Kidney glomerular epithelial cell (primary cell): ENCODE measurements around the gene GPC5.

Experiments used
- DNase-seq: peaks from one replicate; lab custom pipeline; 2025; lab: John Stamatoyannopoulos, UW

Gene GPC5

DNA sequence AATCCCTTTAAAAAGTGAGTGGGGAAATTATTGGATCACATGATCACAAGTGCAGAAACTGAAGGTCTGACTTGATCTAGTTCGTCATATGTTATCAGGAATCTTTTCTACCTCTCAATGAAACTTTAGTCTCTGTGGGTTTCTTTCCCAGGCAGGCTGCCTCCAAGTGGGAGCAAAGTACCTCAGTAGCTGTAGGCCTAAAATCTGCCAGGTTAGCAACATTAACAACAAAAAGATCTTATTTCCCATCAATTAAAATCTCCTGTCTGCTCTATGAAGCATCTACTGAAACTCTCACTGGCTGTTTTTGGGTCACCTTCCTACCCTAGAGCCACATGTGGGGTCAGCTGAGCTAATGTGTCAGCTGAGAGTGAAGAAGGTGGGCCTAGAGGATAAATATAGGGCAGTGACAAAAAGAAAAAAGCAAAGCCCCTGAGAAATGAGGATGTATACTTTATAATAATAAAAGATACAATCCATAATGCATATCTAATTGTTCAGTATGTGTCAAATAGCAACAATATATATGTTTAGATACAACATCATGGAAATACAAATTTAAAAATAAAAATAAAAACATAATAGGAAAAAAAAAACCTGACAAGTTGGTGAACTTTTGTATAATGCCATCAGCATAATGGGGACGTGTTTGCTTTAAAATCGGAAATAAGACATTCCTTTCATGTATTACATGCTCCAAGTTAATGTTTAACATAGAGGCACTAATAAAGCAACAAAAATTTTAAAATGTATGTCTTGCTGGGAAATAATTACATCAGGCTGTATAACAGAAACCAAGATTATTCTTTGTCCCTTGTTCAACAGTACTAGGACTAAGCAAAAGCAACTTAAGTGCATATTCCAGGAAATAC lies 141.1 kb downstream of the GPC5 start:
- peak; percentile 15 for DNase-seq

DNA sequence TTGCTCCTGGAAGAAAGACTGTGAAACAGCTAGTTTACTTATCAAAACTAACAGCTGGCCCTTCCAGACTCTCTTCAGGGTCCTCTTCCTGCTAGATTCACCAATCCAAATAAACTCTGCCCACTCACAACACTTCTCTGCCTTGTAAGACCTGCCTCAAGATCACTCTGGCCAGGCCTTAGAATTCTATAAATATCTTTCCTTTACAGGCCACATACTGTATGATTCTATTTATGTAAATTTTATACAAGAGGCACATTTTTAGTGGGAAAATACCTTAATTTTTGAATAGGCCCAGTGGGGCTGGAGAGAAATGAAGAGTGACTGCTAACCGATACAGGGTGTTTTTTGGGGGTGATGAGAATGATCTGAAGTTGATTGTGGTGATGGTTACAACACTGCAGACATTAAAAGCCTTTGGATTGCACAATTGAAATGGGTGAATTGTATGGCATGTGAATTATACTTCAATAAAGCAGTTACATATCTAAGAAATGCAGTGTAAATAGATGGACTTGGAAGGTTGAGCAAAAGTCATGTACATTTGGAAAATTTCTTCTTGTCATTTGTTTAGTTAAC lies 141.8 kb downstream of the GPC5 start:
- DNase-seq, result no peak

DNA sequence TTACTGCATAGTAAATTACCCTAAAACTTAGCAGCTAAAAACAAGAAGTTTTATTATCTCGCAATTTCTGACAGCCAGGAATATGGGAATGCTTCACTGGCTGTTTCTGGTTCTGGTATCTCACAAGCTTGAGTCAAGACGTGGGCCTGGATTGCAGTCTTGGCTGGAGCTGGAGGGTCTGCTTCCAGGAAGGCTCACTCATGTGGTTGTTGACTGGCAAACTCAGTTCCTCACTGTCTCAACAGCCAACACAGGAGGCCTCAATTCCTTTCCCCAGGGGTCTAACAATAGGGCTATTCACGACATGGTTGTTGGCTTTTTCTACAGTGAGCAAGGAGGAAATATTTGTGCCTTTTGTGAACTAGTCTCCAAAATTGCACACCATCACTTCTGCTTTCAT lies 146.3 kb downstream of the GPC5 start:
- DNase-seq, result no peak

DNA sequence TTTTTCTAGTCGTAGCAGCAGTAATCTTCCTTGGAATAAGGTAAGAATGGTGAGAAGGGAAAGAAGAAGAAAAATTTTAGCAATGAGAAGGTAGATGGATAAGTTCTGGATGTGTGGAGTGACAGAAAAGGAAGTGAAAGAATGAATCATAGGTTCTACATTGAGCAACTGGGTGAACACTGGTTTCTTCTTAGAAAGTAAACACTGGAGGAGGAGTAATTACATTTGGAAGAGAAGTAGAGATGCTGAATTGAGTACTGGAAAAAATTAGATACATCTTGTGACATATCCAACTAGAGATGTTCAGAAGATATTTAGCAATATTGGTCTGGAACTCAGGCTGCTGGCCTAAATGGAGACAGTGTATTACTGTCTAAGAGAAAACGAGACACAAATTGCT lies 148.5 kb downstream of the GPC5 start:
- no peak for DNase-seq

DNA sequence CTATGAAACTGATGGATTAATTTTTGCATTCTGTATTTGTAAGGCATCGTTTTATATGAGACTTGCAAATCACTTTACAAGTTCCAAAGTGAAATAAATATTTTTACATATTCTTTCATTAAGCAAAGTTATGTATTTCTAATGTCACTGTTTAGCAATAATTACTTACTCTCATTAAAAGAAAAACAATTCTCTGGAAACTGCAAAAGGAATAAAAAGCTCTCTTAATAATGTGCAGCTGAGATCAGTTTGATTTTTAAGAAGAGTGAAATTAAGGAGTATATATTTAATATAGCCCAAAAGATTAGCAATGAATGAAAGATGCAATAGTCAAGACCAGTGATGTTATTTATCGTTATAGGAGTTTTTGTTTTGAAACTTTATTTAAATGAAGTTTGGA lies 155.2 kb downstream of the GPC5 start:
- no peak for DNase-seq

DNA sequence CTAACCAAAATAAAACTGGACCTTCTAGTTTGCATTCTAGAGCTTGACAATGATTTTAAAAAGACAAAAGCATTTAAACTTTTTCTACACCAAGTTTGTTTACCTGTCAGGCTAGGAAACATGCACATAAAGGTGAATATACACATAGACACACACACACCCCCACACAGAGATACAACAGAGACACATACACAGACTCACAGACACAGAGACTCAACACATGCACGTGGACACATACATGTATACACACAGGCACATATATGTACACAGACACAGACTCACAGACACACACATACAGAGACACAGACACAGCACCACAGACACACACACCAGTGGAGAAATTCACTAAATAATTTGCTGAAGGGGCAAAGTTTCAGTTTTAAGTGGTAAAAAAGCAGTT lies 155.7 kb downstream of the GPC5 start:
- DNase-seq, result no peak

DNA sequence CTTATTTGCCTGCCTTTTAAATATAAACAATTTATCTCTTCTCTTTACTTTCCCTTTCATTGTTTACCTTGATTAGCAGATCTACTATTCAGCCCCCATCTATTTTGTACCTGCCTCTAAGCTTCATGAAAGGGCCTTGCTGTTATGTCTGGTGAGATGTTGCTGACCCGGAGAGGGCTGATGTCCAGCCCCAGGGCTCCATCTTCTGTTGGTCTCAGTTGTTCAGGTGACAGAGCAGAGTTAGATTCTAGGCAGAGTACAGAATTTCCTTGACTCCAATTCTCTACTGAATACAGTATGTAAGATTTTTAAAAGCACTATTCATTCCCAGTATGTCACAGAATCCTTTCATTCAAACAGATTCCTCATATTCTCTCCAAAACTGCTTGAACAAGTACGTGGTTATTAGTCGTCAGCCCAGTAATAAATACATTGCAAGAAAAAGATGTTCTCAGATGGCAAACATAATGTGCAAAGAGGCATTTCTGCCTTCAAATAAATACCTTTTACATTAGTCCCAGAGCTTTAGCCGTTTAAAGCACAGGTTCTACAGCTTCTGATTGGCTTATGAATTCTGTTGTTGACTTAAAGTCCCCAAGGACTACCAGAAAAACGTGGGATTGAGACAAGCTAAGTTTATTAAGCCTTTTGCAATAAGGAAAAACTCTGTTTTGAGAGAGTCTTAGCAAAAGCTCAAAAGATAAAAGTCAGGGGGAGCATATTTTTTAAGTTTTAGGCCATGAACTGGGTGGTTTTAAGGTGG lies 159.1 kb downstream of the GPC5 start:
- DNase-seq, result no peak

DNA sequence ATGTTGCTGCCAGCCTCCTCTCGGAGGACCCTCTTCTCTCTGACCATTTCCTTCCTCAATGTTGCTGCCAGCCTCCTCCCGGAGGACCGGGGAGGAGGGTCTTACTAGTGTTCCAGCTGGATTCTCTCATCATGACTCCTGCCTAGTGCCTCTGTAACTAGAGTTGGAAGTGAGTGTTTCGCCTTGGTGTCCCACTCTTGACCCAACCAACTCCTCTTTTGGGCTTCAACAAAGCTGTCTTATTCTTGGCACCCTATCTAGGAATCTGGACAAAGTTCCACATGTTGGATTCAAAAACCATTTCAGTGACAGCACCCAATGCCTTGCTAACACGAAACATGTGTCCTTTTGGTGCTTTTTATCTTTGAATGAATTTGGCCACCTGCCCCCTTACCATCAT lies 165.4 kb downstream of the GPC5 start:
- no peak for DNase-seq

DNA sequence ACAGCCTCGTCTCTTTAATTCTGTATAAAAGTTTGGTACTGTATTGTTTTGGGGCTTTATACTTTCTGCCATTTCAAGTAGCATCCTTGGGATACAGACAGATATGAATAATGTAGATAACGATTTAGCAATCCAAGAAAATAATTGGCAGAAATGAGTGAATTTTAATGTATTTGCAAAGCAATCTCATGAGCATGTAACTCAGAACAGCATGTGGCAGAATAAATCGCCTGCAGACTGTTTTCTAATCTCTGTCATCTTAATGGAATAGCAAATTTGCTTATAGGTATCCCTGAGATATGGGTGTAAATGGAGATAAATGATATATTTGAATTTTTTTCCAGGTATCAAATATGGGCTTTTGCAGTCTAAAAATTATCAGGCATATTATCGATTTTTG lies 166.0 kb downstream of the GPC5 start:
- no peak for DNase-seq

DNA sequence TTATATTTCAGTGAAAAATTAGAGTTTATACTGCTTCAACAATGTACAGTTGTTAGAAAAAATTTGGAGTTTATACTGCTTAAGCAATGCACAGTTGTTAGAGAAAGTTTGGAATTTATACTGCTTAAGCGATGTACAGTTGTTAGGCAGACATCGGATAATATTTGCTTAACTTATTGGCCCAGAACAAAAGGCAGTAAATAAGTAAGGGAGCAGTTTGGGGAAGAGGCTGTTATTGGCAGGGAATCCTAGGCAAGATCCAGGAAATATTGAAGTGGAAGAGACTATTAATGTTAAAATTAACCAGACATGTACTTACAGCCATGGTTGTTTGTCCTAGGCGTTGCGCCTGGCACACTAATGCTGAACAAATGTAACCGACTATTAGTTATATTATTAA lies 166.9 kb downstream of the GPC5 start:
- no peak for DNase-seq

DNA sequence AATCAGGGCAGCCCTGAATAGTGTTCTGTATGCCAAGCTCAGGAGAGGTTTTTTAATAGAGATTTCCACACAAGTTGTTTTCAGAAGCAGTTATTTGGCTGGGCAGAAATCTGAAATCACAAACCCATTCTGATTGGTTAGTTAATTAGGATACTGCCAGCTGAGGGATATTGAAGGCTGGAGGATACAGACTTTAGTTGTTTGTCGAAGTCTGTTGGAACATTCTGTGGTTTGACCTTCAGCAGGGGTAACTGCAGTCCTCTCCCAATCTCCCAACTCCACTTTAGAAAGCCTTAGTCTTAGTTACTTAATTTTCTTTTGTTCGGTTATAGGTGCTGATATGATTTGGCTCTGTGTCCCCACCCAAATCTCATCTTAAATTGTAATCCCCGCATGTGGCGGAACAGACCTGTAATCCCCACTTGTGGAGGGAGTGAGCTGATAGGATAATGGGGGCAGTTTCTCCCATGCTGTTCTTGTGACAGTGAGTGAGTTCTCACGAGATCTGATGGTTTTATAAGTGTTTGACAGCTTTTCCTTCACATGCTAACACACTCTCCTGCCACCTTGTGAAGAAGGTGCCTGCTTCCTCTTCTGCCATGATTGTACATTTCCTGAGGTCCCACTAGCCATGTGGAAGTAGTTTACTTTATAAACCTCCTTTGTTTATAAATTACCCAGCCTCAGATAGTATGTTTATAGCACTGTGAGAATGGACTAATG lies 169.2 kb downstream of the GPC5 start:
- no peak for DNase-seq

DNA sequence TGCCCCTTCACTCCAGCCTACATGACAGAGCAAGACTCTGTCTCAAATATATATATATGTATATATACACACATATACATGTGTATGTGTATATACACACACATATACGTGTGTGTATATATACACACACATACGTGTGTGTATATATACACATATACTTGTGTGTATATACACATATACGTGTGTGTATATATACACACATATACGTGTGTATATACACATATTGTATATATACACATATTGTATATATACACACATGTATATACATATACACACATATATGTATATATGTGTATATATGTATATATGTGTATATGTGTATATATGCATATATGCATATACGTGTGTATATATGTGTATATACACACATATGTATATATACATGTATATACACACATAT lies 173.3 kb downstream of the GPC5 start:
- no peak for DNase-seq

DNA sequence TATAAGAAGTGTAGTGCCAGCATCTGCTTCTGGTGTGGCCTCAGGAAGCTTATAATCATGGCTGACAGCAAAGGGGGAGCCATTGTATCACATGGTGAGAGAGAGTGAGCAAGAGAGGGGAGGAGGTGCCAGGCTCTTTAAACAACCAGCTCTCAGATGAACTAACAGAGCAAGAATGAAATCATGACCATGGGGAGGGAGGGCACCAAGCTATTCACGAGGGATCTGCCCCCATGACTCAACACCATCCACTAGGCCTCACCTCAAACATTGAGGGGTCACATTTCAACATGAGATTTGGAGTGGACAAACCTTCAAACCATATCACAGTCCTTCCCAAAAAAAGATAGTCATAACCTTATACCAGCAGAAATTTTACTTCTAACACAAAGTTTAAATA lies 174.0 kb downstream of the GPC5 start:
- no peak for DNase-seq

DNA sequence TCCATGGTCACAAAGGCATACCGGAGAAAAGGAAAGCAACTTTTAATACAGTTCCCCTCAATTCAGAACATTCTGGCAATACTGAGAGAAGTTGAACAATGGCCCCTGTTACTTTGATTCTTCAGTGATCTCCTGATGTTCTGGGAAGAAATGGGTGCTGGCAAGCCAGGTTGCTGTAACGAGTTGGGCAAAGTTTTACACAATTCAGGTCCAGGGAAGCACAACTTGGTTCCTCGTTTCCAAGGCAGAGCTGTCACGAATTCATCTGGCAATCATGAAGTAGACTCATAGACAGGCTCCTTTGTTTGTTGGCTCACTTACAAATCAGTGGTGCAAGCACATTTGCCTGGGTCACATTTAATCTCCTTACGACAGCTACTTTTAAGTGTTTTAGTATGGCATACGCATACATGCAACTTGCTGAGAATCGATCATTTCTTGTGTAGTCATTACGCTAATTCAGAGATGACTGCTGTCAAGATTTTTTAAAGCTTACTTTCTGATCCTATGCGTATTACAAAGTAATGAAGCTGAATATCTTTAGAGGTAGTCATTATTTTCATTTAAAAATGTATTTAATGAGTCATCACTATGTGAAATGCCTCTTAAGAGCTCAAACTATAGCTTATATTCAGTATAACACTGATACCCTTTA lies 174.7 kb downstream of the GPC5 start:
- no peak for DNase-seq

DNA sequence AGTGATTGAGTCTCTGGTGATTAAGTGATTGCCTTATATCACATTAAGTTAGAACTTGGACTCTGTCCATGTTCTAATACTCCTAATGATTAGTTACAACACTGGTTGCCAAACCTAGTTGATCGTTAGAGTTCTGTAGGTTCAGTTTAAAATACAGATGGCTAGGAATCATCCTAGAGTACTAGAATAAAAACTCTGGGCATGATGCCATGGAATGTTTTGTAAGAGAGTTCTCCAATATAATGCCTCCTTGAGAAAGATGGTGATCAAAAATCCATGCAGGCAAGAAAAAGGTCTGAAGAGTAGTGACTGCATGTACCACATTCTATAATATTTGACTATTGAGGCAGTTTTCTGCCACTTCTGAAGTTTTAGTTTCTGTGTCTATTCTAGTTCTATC lies 176.3 kb downstream of the GPC5 start:
- DNase-seq, result no peak

DNA sequence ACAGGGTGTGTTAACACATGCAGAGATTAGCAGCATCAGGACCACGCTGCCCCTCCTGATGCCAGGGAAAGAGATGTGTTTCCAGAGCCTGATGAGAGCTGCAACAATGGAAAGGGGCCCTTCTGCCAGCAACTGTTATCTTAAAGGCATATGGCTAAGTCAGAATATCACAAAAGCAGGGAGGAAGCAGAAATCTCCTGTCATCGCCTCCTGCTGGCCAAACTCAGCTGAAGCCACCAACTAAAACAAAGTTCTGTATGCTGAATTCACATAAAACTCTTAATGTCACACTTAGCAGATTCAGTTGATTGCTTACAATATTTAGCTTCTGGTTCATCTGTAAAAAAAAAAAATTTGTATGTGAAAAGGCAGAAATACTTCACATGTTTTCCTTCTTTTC lies 178.2 kb downstream of the GPC5 start:
- DNase-seq, result no peak

DNA sequence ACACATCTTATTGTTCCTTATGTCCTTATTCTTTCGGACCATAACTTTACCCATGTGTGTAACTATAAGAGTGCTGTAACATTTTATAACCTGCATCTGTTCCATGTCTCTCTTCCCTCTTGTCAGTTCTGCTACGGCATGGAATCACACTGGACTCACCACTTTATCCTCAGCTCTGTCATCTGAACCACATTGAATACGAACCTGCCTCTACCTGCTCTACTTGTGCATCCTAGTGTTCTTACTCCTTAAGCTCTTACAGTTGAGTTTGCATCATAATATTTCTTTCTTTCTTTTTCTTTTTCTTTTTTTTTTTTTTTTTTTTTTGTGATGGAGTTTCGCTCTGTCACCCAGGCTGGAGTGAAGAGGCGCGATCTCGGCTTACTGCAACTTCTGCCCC lies 180.9 kb downstream of the GPC5 start:
- no peak for DNase-seq

DNA sequence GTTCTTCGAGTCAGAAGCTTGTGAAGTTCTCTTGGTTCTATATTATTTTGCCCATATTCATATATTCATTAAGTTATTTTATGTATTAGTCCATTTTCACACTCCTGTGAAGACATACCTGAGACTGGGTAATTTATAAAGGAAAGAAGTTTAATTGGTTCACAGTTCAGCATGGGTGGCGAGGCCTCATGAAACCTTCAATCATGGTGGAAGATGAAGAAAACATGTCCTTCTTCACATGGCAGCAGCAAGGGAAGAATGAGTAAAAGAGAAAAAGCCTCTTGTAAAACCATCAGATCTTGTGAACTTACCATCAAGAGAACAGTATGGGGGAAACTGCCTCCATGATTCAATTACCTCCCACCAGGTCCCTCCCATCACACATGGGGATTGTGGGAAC lies 182.3 kb downstream of the GPC5 start:
- DNase-seq, result no peak

DNA sequence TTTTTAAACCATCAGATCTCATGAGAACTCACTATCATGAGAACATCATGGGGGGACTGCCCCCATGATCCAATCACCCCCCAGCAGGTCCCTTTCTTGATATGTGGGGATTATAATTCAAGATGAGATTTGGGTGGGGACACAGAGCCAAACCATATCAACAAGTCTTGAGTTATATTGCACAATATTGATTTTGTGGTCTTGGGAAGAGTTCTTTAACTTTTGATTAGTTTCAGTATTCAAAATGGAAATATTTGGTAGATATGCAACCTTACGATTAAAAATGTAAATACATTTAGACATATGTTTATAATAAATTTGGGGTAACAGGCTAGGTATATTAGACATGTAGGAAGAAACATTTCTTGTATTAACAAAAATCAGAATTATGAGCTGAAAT lies 188.2 kb downstream of the GPC5 start:
- no peak for DNase-seq

DNA sequence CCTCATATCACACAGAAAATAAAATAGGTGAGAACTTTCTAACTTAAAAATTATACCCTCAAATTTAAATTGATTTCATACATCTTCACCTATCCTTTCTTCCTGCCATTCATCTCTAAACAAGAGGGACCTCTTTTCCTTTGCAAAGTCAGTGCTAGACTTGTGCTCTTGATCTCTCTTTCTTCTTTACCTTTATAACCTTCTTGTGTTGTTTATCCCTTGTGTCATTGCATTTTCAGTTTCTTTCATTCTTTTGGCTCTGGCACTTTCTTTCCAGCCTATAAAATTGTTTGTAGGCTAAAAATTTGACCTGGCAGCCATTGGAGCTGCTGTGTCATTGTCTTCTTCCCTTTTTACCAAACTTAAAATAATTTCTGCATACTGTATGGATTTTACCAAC lies 190.1 kb downstream of the GPC5 start:
- DNase-seq, result no peak

DNA sequence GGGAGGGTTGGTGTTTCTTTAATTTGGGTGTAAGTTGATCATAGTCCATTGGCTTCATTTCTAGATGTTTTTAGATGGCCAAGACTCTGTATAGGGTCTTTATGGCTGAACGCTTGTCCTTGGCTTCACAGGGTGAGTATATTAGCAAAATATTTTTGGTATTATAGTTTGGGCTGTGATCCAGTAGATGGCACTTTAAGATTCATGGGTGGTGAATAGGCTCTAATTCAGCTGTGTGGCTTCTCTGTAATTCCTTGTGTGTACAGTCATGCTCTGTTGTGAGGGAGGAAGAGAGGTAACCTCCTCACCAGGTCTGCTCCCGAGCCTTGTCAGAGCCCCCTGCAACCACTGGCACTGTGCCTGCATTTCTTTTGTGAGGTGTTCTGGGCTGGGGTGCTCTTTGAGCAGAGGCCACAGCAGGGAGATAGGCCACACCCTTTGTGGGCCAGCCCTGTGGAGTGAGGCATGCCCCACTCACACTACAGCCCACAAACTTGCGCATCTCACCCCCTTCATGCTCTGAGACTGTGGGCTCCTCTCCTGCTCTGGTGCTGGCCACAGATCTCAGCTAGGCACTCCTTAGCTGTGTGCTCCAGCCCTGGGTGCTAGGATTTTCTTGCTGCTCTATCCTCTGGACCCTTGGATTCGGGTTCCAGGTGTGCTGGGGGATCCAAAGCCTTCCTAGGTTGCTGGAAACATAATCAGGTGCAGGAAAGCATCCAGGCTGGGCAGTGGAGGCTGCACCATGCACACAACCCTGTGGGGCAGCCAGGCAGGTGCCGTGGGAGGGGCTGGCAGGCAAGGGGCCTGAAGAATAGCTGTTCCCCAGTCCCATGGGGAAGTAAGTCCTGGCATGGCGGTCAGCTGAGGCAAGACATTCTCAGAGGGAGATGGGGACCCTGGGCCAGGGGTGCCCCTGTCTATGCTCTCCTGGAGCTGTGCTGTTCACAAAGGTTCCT lies 193.9 kb downstream of the GPC5 start:
- DNase-seq, result peak; percentile 30
